HUDEP-2 (cell line): ENCODE results near the gene CCDC102A.

ENCODE experiments used
- DNase-seq, 76 experiments: peaks; one replicate each; lab custom pipeline; 2025; ENCODE audit not compliant: unreplicated experiment in 76 of 76; lab: John Stamatoyannopoulos, UW

The CCDC102A gene

DNA sequence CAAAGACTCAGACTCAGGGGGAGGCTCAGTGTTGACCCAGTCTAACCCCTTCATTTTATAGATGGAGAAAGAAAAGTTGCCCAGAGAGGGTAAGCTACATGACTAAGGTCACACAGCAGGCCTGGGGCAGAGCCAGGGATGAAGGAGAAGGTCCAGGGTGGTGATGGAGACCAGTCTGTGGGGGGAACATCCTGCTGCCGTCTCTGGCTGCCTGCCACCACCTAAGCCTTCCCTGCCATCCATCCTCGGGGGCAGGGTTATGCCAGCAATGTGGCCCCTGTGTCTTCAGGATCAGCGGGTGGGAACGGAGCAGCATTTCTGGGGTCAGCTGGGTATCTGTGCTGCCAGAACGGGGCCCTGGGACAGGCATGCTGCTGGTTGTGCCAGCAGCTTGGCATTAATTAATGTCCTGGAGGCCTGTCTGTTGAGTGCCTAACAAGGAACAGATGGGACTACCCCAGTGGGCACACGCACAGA is 55.6 kb downstream of the CCDC102A start:
- no peak for DNase-seq

- no peak for DNase-seq
These were observed 56.2 kb downstream of the CCDC102A start for GRCh38 chr16:57479976-57480753.

DNA sequence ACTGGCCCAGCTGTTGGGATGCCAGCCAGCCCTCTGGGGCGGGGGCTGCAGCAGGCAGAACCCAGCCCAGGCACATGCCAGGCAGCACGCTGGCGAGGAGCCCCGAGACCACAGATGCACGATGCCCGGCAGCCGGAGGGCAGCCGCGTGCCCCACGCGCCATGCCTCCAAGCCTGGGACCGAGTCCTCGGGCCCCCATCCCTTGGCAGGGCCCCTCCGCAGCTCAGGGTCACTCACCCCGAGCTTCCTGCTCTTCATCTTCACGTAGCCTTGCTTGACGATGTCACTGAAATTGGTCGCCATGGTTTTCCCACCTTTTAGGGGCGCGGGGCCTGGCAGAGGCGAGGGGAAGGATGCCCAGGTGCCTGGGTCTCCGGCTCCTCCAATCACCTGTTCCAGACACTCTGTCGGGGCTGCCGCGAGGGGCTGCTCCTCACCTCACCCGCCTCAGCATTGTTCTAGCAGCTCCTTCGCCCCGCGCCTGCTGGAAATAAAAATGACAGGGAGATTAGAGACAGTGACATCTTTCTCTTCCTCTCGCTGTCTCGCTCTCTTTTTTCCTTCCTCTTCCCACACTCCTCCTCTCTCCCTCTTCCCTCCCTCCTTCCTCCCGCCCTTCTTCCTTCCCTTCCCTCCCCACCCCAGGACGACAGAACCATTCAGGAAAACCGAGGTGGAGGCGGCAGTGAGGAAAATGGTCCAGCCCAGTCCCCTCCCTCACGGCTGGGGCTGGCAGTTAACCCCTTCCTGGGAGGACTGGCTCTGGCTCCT is 57.0 kb downstream of the CCDC102A start:
- no peak for DNase-seq

DNA sequence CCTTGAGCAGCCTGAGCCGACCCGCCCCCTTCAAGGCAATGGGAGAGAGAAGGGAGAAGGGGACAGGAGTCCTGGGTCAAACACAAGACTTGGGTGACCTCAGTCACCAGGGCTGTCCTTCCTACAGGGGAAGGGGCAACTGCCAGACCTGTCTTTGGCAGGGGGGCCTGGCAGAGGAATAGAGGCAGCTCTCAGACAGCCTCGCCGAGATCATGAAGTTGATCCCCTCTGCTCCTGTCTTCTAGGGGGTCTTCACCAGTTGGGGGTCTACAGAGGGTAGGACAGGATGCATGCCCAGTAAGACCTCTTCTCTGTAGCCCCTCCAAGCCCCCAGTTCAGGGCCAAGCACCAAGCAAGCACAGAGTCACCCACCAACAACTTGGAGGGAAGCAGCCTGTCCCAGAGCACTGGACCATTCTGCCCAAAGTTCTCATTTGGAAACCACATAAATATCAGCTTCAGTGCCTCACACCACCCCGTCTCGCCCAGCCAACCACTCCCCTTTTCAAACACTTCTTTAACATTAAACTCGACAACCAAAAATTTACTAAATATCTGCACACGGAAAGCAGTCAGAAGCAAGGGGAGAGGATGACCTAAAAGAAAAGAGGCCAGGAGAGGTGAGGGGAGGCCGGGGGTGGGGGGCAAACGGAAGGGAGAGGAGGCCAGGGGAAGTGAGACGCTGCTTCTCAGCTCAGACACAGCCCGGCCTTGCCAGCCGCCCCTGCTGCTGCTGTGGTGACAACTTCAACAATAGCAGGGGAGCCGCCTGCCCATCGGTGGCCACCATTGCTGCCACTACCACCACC is 57.8 kb downstream of the CCDC102A start:
- no peak for DNase-seq

DNA sequence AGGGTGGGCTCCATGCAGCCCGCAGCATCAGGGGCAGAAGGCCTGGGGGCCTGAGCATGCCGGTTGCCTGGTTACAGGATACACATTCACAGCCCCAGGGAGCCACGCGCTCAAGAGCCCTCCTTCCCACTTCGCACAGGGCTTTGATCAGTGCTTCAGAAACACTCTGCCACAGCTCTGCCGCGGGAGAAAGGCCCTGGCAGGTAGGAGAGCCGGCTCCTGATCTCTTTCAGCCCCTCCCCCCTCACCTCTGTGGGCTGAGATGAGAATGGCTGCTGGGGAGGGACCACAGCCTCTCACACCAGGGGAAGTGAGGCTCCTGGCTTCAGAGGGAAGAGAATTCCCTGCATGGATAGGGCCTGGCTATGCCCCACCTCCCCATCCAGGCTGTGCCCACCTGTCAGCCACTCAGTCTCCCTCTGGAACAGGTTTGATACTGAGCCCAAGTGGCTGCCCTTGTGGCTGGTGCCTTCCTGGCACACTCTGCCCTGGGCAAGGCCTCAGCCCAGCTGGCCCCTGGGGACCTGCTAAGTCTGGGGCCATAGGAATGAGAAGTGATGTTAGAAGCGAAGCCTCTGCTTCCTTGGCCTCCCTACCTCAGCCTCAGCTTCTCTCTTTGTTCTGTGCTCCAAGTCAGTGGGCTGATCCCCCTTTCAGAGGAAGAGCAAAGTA is 58.7 kb downstream of the CCDC102A start:
- DNase-seq: no peak

- peak in 1 of 76 experiments; percentile 8 for DNase-seq
These were observed 59.6 kb downstream of the CCDC102A start for GRCh38 chr16:57476546-57477410.

DNA sequence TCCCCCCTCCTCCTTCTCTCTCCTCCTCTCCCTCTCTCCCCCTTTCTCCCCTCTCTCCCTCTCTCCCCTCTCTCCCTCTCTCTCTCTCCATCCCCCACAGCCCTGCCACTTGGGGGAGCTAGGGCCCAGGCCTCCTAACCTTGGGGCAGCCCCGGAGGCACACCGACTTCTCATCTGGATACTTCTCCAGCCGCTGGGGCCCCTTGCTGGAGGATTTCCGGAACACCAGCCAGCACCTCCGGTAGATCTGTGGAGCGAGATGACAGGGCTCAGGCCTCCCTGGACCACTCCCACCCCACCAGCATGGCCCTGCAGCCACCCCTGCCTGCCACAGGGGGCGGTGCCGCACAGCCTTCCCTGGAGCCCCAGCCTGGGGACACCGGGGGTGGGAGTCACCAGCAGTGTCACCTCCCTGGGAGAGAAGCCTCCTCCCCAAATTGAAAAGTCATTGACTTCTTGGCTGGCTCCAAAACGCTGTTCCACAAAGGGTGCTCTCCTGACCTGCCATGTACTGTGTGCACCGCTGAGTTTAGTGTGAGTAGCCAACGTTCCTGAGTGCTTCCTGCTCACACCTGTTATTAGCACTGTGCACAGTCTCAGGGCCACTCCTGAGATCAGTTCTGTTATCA is 60.5 kb downstream of the CCDC102A start:
- peak in 58 of 76 experiments; percentile 2 to 64 (median 34) for DNase-seq

GRCh38 chr16:57474671-57475661 is 61.4 kb downstream of the CCDC102A start:
- no peak for DNase-seq

GRCh38 chr16:57473906-57474305 is 62.5 kb downstream of the CCDC102A start:
- no peak for DNase-seq

- no peak for DNase-seq
These were observed 63.1 kb downstream of the CCDC102A start for GRCh38 chr16:57473176-57473840.

- DNase-seq: no peak
These were observed 63.7 kb downstream of the CCDC102A start for GRCh38 chr16:57472665-57473060.

DNA sequence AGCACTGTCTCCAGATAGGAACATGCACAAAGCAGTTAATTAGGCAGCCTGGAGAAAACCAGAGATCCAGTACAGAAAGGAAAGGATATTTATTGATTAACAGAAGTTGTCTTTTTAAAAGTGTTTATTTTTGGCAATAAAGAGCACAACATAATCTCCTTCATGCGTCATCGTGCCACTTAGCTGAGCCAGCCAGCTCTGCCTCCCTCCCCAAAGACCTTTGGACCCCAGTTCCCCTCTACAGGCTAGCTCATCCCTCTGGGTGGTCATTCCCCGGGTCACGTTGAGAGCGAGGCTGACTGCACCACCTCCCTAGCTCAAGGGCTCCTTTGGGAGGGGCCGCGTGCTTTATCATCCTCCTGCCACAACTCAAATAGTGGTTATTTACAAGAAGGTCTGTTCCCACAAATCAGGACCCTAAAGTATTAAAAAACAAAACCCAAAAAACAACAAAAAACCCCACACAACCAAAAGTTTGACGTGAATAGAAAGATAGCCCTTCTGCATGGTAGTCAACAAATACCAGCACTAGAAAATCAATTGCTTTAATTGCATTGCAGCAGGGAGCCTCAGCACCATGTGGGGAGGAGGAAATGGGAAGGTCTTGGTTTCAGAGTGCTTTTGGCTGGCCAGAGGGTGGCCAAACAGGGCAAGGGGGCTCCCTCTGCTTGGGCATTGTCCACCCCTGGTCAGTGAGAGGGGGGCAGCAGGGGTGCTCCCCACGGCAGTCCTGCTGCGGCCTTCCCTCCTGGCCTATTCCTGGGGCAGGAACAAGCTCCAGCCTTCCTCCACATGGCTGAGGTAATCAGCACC is 64.3 kb downstream of the CCDC102A start:
- no peak for DNase-seq

GRCh38 chr16:57471209-57471608 is 65.2 kb downstream of the CCDC102A start:
- no peak for DNase-seq

DNA sequence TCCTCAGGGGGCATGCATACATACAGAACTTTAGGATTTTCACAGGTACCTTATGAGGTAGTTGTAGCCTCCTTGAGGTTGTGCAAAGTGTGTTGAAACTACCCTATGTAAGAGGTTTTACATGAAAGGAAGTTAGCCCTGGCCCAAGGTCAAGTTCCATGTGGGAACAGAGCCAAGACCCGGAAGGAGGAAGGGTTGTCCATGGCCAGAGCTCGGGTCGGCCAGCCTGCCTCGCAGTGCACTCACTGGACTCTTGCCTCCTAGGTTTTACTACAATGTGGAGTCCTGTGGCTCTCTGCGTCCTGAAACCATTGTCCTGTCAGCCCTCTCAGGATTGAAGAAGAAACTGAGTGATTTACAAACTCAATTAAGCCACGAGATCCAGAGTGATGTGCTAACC is 65.7 kb downstream of the CCDC102A start:
- DNase-seq: no peak

DNA sequence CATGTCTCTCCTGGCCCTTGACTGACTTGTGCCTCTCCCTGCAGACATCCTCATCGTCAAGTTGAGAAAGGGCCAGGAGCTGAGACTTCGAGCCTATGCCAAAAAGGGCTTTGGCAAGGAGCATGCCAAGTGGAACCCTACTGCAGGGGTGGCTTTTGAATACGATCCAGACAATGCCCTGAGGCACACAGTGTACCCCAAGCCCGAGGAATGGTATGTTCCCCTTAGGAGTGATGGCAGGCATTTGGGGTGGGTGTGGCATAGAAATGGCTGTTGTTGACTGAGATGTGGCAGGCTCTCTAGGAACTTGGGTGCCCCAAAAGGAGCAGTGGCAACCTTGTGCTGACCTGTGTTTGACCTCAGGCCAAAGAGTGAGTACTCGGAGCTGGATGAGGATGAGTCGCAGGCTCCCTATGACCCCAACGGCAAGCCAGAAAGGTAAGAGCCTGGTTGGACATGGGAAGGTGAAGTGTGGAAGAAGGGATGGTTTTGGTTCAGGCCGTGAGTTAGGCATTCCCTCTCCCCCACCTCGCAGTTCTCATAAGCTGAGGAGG is 66.4 kb downstream of the CCDC102A start:
- DNase-seq: no peak

DNA sequence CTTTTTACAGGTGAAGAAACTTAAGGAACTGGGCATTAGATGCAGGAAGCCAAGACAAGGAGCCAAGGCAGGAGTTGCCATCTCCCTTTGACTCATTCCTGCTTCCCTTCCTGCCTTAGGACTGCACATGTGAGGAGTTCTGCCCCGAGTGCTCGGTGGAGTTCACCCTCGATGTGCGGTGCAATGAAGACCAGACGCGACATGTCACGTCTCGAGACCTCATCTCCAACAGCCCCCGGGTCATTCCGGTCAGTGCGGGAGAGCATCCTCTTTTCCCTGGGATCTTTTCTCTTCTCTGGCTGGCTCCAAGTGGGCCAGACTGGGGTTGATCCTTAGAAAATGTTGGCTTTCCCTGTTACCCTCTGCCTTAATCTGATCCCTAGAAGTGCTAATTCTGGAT is 67.3 kb downstream of the CCDC102A start:
- DNase-seq: no peak
